Stomach (tissue), 9 donors: Measurements from ENCODE around the gene RCCD1. TPM values are rescaled to one million over a fixed set of nuclear protein-coding genes. Genes with fewer than 3 reads are reported as not detected.

Source experiments
- DNase-seq, 2 donors: peaks; one replicate each; pipeline versions ENCODE4 v3.0.0 to v3.0.0-alpha.2; 2013 to 2019
- H3K27ac ChIP-seq, 5 donors: fragments of 200-600 bp in 4 of 5; sonication (generic) in 4 of 5; one replicate each; pipeline ENCODE4 v1.5.1; 2013 to 2019; ENCODE audit warnings: mild to moderate bottlenecking in 1 of 5, moderate library complexity in 1 of 5
- H3K27me3 ChIP-seq, 3 donors: fragments of 200-600 bp; sonication (generic); one replicate each; pipeline ENCODE4 v1.5.1; 2017 to 2019; ENCODE audit warnings: mixed run types in 1 of 3
- H3K36me3 ChIP-seq, 4 donors: fragments of 200-600 bp; sonication (generic); 1 replicate in 3 of 4; 2 replicates in 1 of 4; pipeline ENCODE4 v1.5.1; 2016 to 2019
- H3K4me1 ChIP-seq, 4 donors: fragments of 200-600 bp; sonication (generic); one replicate each; pipeline ENCODE4 v1.5.1; 2016 to 2019
- H3K4me3 ChIP-seq, 4 donors: fragments of 200-600 bp; sonication (generic) in 3 of 4; one replicate each; pipeline ENCODE4 v1.5.1; 2016 to 2019; ENCODE audit warnings: mild to moderate bottlenecking in 1 of 4
- H3K9me3 ChIP-seq, 4 donors: fragments of 200-600 bp; sonication (generic); one replicate each; pipeline ENCODE4 v1.5.1; 2016 to 2019
- CTCF ChIP-seq, 7 experiments: fragments of 450-650 bp in 4 of 7; fragments of 200-600 bp in 3 of 7; sonication (generic) in 3 of 7; IDR thresholded peaks; one replicate each; pipeline ENCODE4 v1.5.1; 2016 to 2019; ENCODE audit warnings: antibody characterized with exemption in 7 of 7, control low read depth in 2 of 7, mild to moderate bottlenecking in 1 of 7
- EP300 ChIP-seq: sonication (generic); formaldehyde crosslinking; IDR thresholded peaks from one replicate; pipeline ENCODE4 v1.6.1; 2017; ENCODE audit warnings: antibody characterized with exemption
- POLR2A ChIP-seq, 4 donors: fragments of 450-650 bp; IDR thresholded peaks; one replicate each; pipeline ENCODE4 v1.6.1; 2016; ENCODE audit warnings: antibody characterized with exemption in 4 of 4, control low read depth in 2 of 4, mild to moderate bottlenecking in 1 of 4, moderate library complexity in 1 of 4
- POLR2AphosphoS5 ChIP-seq, 3 donors: sonication (generic); formaldehyde crosslinking; IDR thresholded peaks; one replicate each; pipeline ENCODE4 v1.6.1; 2016; ENCODE audit warnings: antibody characterized with exemption in 3 of 3
- WGBS, 5 donors: extraction: QIAGEN DNeasy Blood & Tissue Kit in 3 of 5; methylation state at CpG; one replicate each; pipeline versions ENCODE4 v1.1.5 to v1.1.7; 2013 to 2018; 5-methylcytosine and 5-hydroxymethylcytosine counted together
- intact Hi-C: fragments of 100-400 bp; cut with DNase I; formaldehyde crosslinking; loops from one replicate; pipeline ENCODE4 v1.15.1; 2023; ENCODE audit warnings: low total_unique reads
- polyA plus RNA-seq, 3 donors: library from polyadenylated mRNA; stranded (reverse); fragments of 200-250 nt; gene quantifications; one replicate each; pipeline ENCODE4 v1.2.3, GENCODE V29; 2013
- total RNA-seq, 5 donors: library from RNA; depleted of rRNA; stranded (reverse); fragments of >200 nt; gene quantifications; one replicate each; pipeline versions ENCODE4 v1.1.0 to v1.2.3, GENCODE V29; 2014 to 2016
- donor health status: healthy with polysubstance abuse.
- donor health status: Bipolar disorder and iron deficiency.
- donor health status: healthy.

The RCCD1 gene
- total and polyA plus RNA-seq, 8 donors, result 2.2 to 98.5 (median 7.7) TPM

GRCh38 chr15:90934256-90934948 is 20.3 kb upstream of the RCCD1 start:
- DNase-seq, result peak; percentile 90 to 95
- intact Hi-C loops, result no loop called here
- Histone ChIP-seq H3K9me3 (no peaks in the 10 kb centered on the region), H3K36me3 (peaks cover 9 to 28% (median 24%) of the 10 kb centered on the region in 4 donors), H3K4me1 (peaks cover 38 to 63% (median 58%) of the 10 kb centered on the region in 4 donors), H3K27ac (peak overlapping the region; percentile 86 to 91 (median 90)), H3K4me3 (peak overlapping the region; percentile 65 to 79 (median 76)), H3K27me3 (no peaks in the 10 kb centered on the region)
- 1 to 3% (median 1%) methylated on average over 18 to 19 of the region's 19 CpGs for WGBS, 5 donors
- TF ChIP-seq CTCF (IDR thresholded peaks at IDR 0.05) (peak in 5 of 7 experiments; percentile 76 to 91 (median 81)), POLR2AphosphoS5 (IDR thresholded peaks at IDR 0.05) (no peak), POLR2A (IDR thresholded peaks at IDR 0.05) (no peak)

- peak within 1 kb of the TSS; percentile 86 to 91 (median 90) for H3K27ac ChIP-seq
- H3K4me1 ChIP-seq, result peaks cover 38 to 61% (median 57%) of the 10 kb centered on the region in 4 donors
- intact Hi-C loops, result no loop called here
- no peaks in the 10 kb centered on the region for H3K27me3 ChIP-seq
- TF ChIP-seq POLR2A (IDR thresholded peaks at IDR 0.05) (peak in 2 of 4 donors; percentile 54 to 64), EP300 (no peak), POLR2AphosphoS5 (IDR thresholded peaks at IDR 0.05) (peak in 2 of 3 donors; percentile 72 to 86)
- 0 to 1% (median 0%) methylated on average over 49 to 65 of the region's 65 CpGs for WGBS, 5 donors
- peak; percentile 97 to 98 for DNase-seq
- no peaks in the 10 kb centered on the region for H3K9me3 ChIP-seq
- H3K36me3 ChIP-seq, result peaks cover 17 to 36% (median 32%) of the 10 kb centered on the region in 4 donors
- H3K4me3 ChIP-seq, result peak within 1 kb of the TSS; percentile 65 to 79 (median 76)
Measured at GRCh38 chr15:90934949-90935751, 19.5 kb upstream of the RCCD1 start, which contains the start of gene UNC45A. Gene UNC45A (plus strand): TSS chr15:90935285. CDS start chr15:90935325, 40 bp downstream.

GRCh38 chr15:90936823-90937222 is 17.9 kb upstream of the RCCD1 start:
- Histone ChIP-seq H3K4me1 (peaks cover 25 to 46% (median 41%) of the 10 kb centered on the region in 4 donors), H3K27ac (no peak overlapping the region), H3K9me3 (no peaks in the 10 kb centered on the region), H3K4me3 (peak overlapping the region in 1 of 4 donors; percentile 75), H3K27me3 (no peaks in the 10 kb centered on the region), H3K36me3 (peaks cover 33 to 52% (median 48%) of the 10 kb centered on the region in 4 donors)
- no peak for DNase-seq
- no peak for TF ChIP-seq POLR2AphosphoS5 (IDR thresholded peaks at IDR 0.05)
- TF ChIP-seq CTCF (IDR thresholded peaks at IDR 0.05), result no peak
- no peak for TF ChIP-seq EP300
- no peak for TF ChIP-seq POLR2A (IDR thresholded peaks at IDR 0.05)
- 60 to 71% (median 65%) methylated on average over 1 of the region's 1 CpG for WGBS, 5 donors
- intact Hi-C loops, result no loop called here

GRCh38 chr15:90938261-90938660 is 16.4 kb upstream of the RCCD1 start:
- WGBS, 5 donors, result 90 to 92% (median 92%) methylated on average over 5 of the region's 5 CpGs
- Histone ChIP-seq H3K4me3 (no peak overlapping the region), H3K36me3 (peaks cover 48 to 67% (median 63%) of the 10 kb centered on the region in 4 donors), H3K4me1 (peaks cover 22 to 35% (median 32%) of the 10 kb centered on the region in 4 donors), H3K27me3 (no peaks in the 10 kb centered on the region), H3K27ac (no peak overlapping the region), H3K9me3 (no peaks in the 10 kb centered on the region)
- TF ChIP-seq CTCF (IDR thresholded peaks at IDR 0.05) (no peak), POLR2A (IDR thresholded peaks at IDR 0.05) (no peak), POLR2AphosphoS5 (IDR thresholded peaks at IDR 0.05) (no peak), EP300 (no peak)
- no peak for DNase-seq
- intact Hi-C loops, result no loop called here
